Measurements from ENCODE around the gene P2RX3.
A peak's percentile ranks its signal among the peaks of the same experiment; 100 is the strongest.

DNA sequence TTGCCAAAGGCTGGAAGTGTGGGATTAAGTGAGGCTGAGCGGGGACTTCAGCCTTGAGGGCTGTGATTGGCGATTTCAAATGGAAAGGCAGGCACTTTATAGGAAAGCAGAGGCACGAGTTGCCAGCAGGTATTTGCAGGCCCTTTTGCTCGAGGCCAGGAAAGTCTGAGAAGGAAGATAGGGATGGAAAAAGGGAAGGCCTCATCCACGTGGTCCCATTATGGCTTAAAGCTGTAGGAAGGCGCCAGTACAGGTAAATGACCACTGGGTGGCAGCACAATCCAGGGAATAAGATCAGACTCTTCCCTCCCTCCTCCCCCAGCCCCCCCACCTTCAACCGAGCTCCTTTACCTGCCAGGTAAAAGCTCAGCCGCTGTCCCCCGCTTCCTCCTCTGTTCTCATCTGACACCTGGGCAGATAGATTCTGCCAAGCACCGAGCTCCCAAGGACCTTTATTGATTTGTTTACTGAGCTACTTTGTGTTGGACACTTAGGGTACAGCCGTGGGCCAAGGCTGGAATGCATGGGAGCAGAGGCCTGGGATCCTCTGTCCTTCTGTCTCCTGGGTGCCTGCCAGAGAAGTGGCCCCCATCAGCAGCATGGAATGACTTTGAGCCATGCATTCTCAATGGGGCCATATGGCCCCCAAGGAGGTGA is 7.5 kb downstream of the P2RX3 start:
- TF ChIP-seq EZH2 (IDR thresholded peaks at IDR 0.05; ENCODE audit: low read depth, low read length, severe bottlenecking): no peak
- no peak for TF ChIP-seq RFX5 (IDR thresholded peaks at IDR 0.05; ENCODE audit: borderline replicate concordance, low read depth, low read length)
- no peak for TF ChIP-seq POLR2A (IDR thresholded peaks at IDR 0.05; ENCODE audit: control extremely low read depth in 1 of 2, low read depth in 2 of 2, low read length in 2 of 2)
- peak; percentile 84 to 89 for TF ChIP-seq RAD21 (IDR thresholded peaks at IDR 0.05 in 1 of 2, conservative IDR thresholded peaks at IDR 0.05 in 1 of 2; ENCODE audit: low read depth in 2 of 2, low read length in 2 of 2)
- TF ChIP-seq SP2 (IDR thresholded peaks at IDR 0.05; ENCODE audit: low read length): no peak
- TF ChIP-seq TBP (IDR thresholded peaks at IDR 0.05; ENCODE audit: low read depth, low read length): no peak
- no peak for TF ChIP-seq RNF2 (IDR thresholded peaks at IDR 0.05; ENCODE audit: borderline replicate concordance, low read depth, low read length, missing control alignments, poor library complexity, severe bottlenecking)
- no peak for TF ChIP-seq TCF12 (IDR thresholded peaks at IDR 0.05; ENCODE audit: low read depth, low read length)
- TF ChIP-seq GABPA (IDR thresholded peaks at IDR 0.05; ENCODE audit: borderline replicate concordance, insufficient read depth, low read length): no peak
- no peak for TF ChIP-seq EP300 (IDR thresholded peaks at IDR 0.05; ENCODE audit: borderline replicate concordance in 1 of 2, low read depth in 2 of 2, low read length in 2 of 2)
- TF ChIP-seq, protein P1, sequence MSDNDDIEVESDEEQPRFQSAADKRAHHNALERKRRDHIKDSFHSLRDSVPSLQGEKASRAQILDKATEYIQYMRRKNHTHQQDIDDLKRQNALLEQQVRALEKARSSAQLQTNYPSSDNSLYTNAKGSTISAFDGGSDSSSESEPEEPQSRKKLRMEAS (IDR thresholded peaks at IDR 0.05): peak; percentile 92
- TF ChIP-seq TAF1 (IDR thresholded peaks at IDR 0.05; ENCODE audit: low read depth, low read length): no peak
- TF ChIP-seq YY1 (IDR thresholded peaks at IDR 0.05; ENCODE audit: low read depth, low read length): no peak

All from H1 (cell line).